ENCODE results near the gene FRMD6. TPM values are rescaled to one million over a fixed set of nuclear protein-coding genes. Genes with fewer than 3 reads are reported as not detected.

FRMD6 gene
- total RNA-seq, 1 donor from 2014 or later = 5.9 TPM

GRCh38 chr14:51657762-51658161 lies 6.1 kb downstream of the FRMD6 start:
- H3K4me3 Mint-ChIP-seq = no peak overlapping the region
- peaks cover 4% of the 10 kb centered on the region for H3K27me3 Mint-ChIP-seq (ENCODE audit: insufficient read depth)
- no peaks in the 10 kb centered on the region for H3K9me3 Mint-ChIP-seq
- H3K36me3 Mint-ChIP-seq (ENCODE audit: low read depth) = peaks cover 1% of the 10 kb centered on the region
- intact Hi-C loops (cut with micrococcal nuclease) = loop anchor here (10.0 kb wide), 1 partner anchor 1077 kb away; the partner anchor contains the start of gene STYX
- DNase-seq (ENCODE audit: low spot score) = no peak
- peaks cover 20% of the 10 kb centered on the region for H3K4me1 Mint-ChIP-seq (ENCODE audit: low read depth)
- no peak overlapping the region for H3K27ac Mint-ChIP-seq

- DNase-seq (ENCODE audit: low spot score) = no peak
- no peak overlapping the region for H3K27ac Mint-ChIP-seq
- H3K9me3 Mint-ChIP-seq = no peaks in the 10 kb centered on the region
- peaks cover 4% of the 10 kb centered on the region for H3K27me3 Mint-ChIP-seq (ENCODE audit: insufficient read depth)
- H3K4me3 Mint-ChIP-seq = no peak overlapping the region
- H3K36me3 Mint-ChIP-seq (ENCODE audit: low read depth) = peaks cover 3% of the 10 kb centered on the region
- peaks cover 11% of the 10 kb centered on the region for H3K4me1 Mint-ChIP-seq (ENCODE audit: low read depth)
- intact Hi-C loops (cut with micrococcal nuclease) = loop anchor here (10.0 kb wide), 1 partner anchor 1076 kb away; the partner anchor contains the start of gene STYX
Measured at GRCh38 chr14:51658441-51659173, 6.9 kb downstream of the FRMD6 start.

GRCh38 chr14:51660741-51661140 lies 9.0 kb downstream of the FRMD6 start:
- H3K9me3 Mint-ChIP-seq = no peaks in the 10 kb centered on the region
- no peak overlapping the region for H3K27ac Mint-ChIP-seq
- H3K4me1 Mint-ChIP-seq (ENCODE audit: low read depth) = peaks cover 5% of the 10 kb centered on the region
- intact Hi-C loops (cut with micrococcal nuclease) = no loop called here
- DNase-seq (ENCODE audit: low spot score) = no peak
- peaks cover 3% of the 10 kb centered on the region for H3K36me3 Mint-ChIP-seq (ENCODE audit: low read depth)
- H3K27me3 Mint-ChIP-seq (ENCODE audit: insufficient read depth) = peaks cover 4% of the 10 kb centered on the region
- no peak overlapping the region for H3K4me3 Mint-ChIP-seq

- Mint-ChIP-seq H3K4me3 (no peak overlapping the region), H3K27ac (no peak overlapping the region), H3K36me3 (ENCODE audit: low read depth) (peaks cover 3% of the 10 kb centered on the region), H3K4me1 (ENCODE audit: low read depth) (peaks cover 5% of the 10 kb centered on the region), H3K9me3 (no peaks in the 10 kb centered on the region), H3K27me3 (ENCODE audit: insufficient read depth) (peaks cover 2% of the 10 kb centered on the region)
- DNase-seq (ENCODE audit: low spot score) = no peak
- intact Hi-C loops (cut with micrococcal nuclease) = no loop called here
Measured at GRCh38 chr14:51661504-51661903, 9.8 kb downstream of the FRMD6 start.

GRCh38 chr14:51663783-51664326 lies 12.1 kb downstream of the FRMD6 start:
- Mint-ChIP-seq H3K36me3 (ENCODE audit: low read depth) (peaks cover 3% of the 10 kb centered on the region), H3K4me3 (no peak overlapping the region), H3K4me1 (ENCODE audit: low read depth) (no peaks in the 10 kb centered on the region), H3K27me3 (ENCODE audit: insufficient read depth) (peaks cover 2% of the 10 kb centered on the region), H3K9me3 (no peaks in the 10 kb centered on the region), H3K27ac (no peak overlapping the region)
- no peak for DNase-seq (ENCODE audit: low spot score)
- intact Hi-C loops (cut with micrococcal nuclease) = no loop called here

GRCh38 chr14:51666070-51666469 lies 14.4 kb downstream of the FRMD6 start:
- Mint-ChIP-seq H3K27me3 (ENCODE audit: insufficient read depth) (no peaks in the 10 kb centered on the region), H3K4me3 (no peak overlapping the region), H3K9me3 (no peaks in the 10 kb centered on the region), H3K36me3 (ENCODE audit: low read depth) (peaks cover 5% of the 10 kb centered on the region), H3K27ac (no peak overlapping the region), H3K4me1 (ENCODE audit: low read depth) (no peaks in the 10 kb centered on the region)
- intact Hi-C loops (cut with micrococcal nuclease) = no loop called here
- no peak for DNase-seq (ENCODE audit: low spot score)

GRCh38 chr14:51666826-51667225 lies 15.1 kb downstream of the FRMD6 start:
- DNase-seq (ENCODE audit: low spot score) = no peak
- H3K27ac Mint-ChIP-seq = no peak overlapping the region
- no peaks in the 10 kb centered on the region for H3K9me3 Mint-ChIP-seq
- no peaks in the 10 kb centered on the region for H3K4me1 Mint-ChIP-seq (ENCODE audit: low read depth)
- H3K4me3 Mint-ChIP-seq = no peak overlapping the region
- H3K27me3 Mint-ChIP-seq (ENCODE audit: insufficient read depth) = peaks cover 3% of the 10 kb centered on the region
- intact Hi-C loops (cut with micrococcal nuclease) = no loop called here
- H3K36me3 Mint-ChIP-seq (ENCODE audit: low read depth) = peaks cover 5% of the 10 kb centered on the region

- peaks cover 3% of the 10 kb centered on the region for H3K36me3 Mint-ChIP-seq (ENCODE audit: low read depth)
- no peak overlapping the region for H3K4me3 Mint-ChIP-seq
- H3K27me3 Mint-ChIP-seq (ENCODE audit: insufficient read depth) = peaks cover 3% of the 10 kb centered on the region
- intact Hi-C loops (cut with micrococcal nuclease) = no loop called here
- H3K9me3 Mint-ChIP-seq = no peaks in the 10 kb centered on the region
- H3K4me1 Mint-ChIP-seq (ENCODE audit: low read depth) = no peaks in the 10 kb centered on the region
- no peak for DNase-seq (ENCODE audit: low spot score)
- H3K27ac Mint-ChIP-seq = no peak overlapping the region
Measured at GRCh38 chr14:51668870-51669269, 17.2 kb downstream of the FRMD6 start.

GRCh38 chr14:51674294-51675002 lies 22.7 kb downstream of the FRMD6 start:
- no peaks in the 10 kb centered on the region for H3K9me3 Mint-ChIP-seq
- H3K27me3 Mint-ChIP-seq (ENCODE audit: insufficient read depth) = peaks cover 9% of the 10 kb centered on the region
- H3K27ac Mint-ChIP-seq = no peak overlapping the region
- intact Hi-C loops (cut with micrococcal nuclease) = no loop called here
- H3K36me3 Mint-ChIP-seq (ENCODE audit: low read depth) = no peaks in the 10 kb centered on the region
- H3K4me1 Mint-ChIP-seq (ENCODE audit: low read depth) = peaks cover 7% of the 10 kb centered on the region
- no peak for DNase-seq (ENCODE audit: low spot score)
- no peak overlapping the region for H3K4me3 Mint-ChIP-seq

GRCh38 chr14:51676549-51676948 lies 24.8 kb downstream of the FRMD6 start:
- Mint-ChIP-seq H3K36me3 (ENCODE audit: low read depth) (no peaks in the 10 kb centered on the region), H3K4me3 (no peak overlapping the region), H3K9me3 (no peaks in the 10 kb centered on the region), H3K27ac (no peak overlapping the region), H3K27me3 (ENCODE audit: insufficient read depth) (peaks cover 11% of the 10 kb centered on the region), H3K4me1 (ENCODE audit: low read depth) (peaks cover 7% of the 10 kb centered on the region)
- intact Hi-C loops (cut with micrococcal nuclease) = loop anchor here (1.0 to 2.0 kb wide), 2 partner anchors 24 to 67 kb away; no protein-coding TSS in a partner anchor
- no peak for DNase-seq (ENCODE audit: low spot score)

GRCh38 chr14:51677266-51677665 lies 25.6 kb downstream of the FRMD6 start:
- H3K9me3 Mint-ChIP-seq = no peaks in the 10 kb centered on the region
- H3K4me1 Mint-ChIP-seq (ENCODE audit: low read depth) = peaks cover 7% of the 10 kb centered on the region
- H3K4me3 Mint-ChIP-seq = no peak overlapping the region
- H3K36me3 Mint-ChIP-seq (ENCODE audit: low read depth) = no peaks in the 10 kb centered on the region
- DNase-seq (ENCODE audit: low spot score) = no peak
- H3K27me3 Mint-ChIP-seq (ENCODE audit: insufficient read depth) = peaks cover 8% of the 10 kb centered on the region
- intact Hi-C loops (cut with micrococcal nuclease) = loop anchor here (2.0 kb wide), 1 partner anchor 24 kb away; no protein-coding TSS in a partner anchor
- H3K27ac Mint-ChIP-seq = no peak overlapping the region

GRCh38 chr14:51677738-51678137 lies 26.0 kb downstream of the FRMD6 start:
- H3K4me1 Mint-ChIP-seq (ENCODE audit: low read depth) = peaks cover 7% of the 10 kb centered on the region
- peaks cover 8% of the 10 kb centered on the region for H3K27me3 Mint-ChIP-seq (ENCODE audit: insufficient read depth)
- H3K27ac Mint-ChIP-seq = no peak overlapping the region
- H3K4me3 Mint-ChIP-seq = no peak overlapping the region
- DNase-seq (ENCODE audit: low spot score) = no peak
- no peaks in the 10 kb centered on the region for H3K36me3 Mint-ChIP-seq (ENCODE audit: low read depth)
- intact Hi-C loops (cut with micrococcal nuclease) = loop anchor here (2.0 kb wide), 1 partner anchor 25 kb away; no protein-coding TSS in a partner anchor
- H3K9me3 Mint-ChIP-seq = no peaks in the 10 kb centered on the region

GRCh38 chr14:51680031-51680430 lies 28.3 kb downstream of the FRMD6 start:
- Mint-ChIP-seq H3K4me1 (ENCODE audit: low read depth) (peaks cover 7% of the 10 kb centered on the region), H3K27me3 (ENCODE audit: insufficient read depth) (peaks cover 5% of the 10 kb centered on the region), H3K9me3 (no peaks in the 10 kb centered on the region), H3K27ac (no peak overlapping the region), H3K4me3 (no peak overlapping the region), H3K36me3 (ENCODE audit: low read depth) (no peaks in the 10 kb centered on the region)
- DNase-seq (ENCODE audit: low spot score) = no peak
- intact Hi-C loops (cut with micrococcal nuclease) = no loop called here

Measured in activated T-helper 1 cell treated with anti-CD3 and anti-CD28 coated beads, Interleukin-12 subunit alpha, Interleukin-12 subunit beta, Interleukin-2, Interleukin-4 antibody, amounts not matched to agents 30 ng/mL and 10 ng/mL and 1 ng/mL, durations not matched to agents 14 hours and 24 hours and 36 hours (primary cell).